ENCODE results near the gene DLGAP1.
A peak's percentile ranks its signal among the peaks of the same experiment; 100 is the strongest.
"Not testable (repeated sequence)": the region's sequence is repeated elsewhere in the genome, so short reads cannot be mapped to it uniquely, and the experiment has no call there.

Gene DLGAP1

DNA sequence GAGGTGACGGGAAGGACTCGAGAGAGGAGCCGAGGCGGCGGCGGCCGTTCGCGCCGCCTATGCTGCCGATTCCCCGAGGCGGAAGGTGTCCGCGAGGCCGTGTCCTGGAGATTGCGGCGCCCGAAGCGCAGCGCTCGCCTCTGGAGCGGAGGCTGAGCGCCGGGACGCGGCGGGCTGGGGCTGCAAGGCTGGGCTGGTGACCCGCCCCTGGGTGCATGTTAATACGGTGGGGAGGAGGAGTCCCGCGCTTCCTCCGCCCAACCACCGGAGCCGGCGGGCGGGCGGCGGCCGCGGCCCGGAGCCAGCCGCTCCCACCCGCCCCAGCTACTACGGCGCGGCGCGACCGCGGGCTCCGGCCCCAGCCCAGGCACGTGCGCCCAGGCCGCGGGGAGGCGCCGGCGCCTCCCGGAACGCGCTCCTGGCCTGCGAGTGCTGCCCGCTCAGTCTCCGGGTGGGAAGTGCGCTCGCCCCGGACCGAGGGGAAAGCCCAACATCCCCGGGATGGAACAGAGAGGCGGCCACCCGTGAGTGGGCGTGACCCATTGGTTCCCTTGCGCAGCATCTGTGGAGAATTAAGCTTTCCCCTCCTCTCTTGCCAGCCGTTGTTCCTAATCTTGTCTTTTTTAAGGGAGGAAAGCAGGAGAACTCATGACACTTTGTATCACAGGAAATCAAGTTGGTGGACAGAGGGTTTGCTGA lies at the start of gene DLGAP1:
TSS of gene DLGAP1 (minus strand) at position 195 of the 699 bp plus-strand sequence.
- DNase-seq (no peak), ATAC-seq (replicated peaks) (peak in 1 of 2 donors; percentile 42)
- Mint-ChIP-seq H3K36me3 (peaks cover 6 to 10% of the 10 kb centered on the region in 2 donors), H3K4me1 (peaks cover 5 to 8% of the 10 kb centered on the region in 2 donors), H3K27ac (peak within 1 kb of the TSS; percentile 42), H3K4me3 (peak within 1 kb of the TSS in 1 of 2 donors; percentile 65), H3K9me3 (peaks cover 12 to 13% of the 10 kb centered on the region in 2 donors), H3K27me3 (peaks cover 27 to 35% of the 10 kb centered on the region in 2 donors)

DNA sequence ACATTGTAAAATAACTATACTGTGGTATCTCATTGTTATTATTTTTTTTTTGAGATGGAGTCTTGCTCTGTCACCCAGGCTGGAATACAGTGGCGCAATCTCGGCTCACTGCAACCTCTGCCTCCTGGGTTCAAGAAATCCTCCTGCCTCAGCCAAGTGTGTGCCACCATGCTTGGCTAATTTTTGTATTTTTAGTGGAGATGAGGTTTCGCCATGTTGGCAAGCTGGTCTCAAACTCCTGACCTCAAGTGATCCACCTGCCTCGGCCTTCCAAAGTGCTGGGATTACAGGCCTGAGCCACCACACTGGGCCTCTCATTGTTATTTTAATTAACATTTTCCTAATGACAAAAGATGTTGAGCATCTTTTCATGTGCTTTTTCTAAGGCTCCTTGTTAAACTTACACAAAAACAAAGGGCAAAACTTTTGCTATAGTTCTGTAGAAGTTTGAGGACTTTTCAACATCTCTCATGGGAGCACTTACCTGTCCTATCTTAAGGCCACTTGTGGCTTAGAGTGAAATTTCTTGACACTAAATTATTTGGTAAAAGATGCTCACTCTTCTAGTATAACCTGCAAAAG lies 39.7 kb upstream of the DLGAP1 start:
- H3K4me3 Mint-ChIP-seq; H3K9me3 Mint-ChIP-seq; H3K27ac Mint-ChIP-seq; H3K4me1 Mint-ChIP-seq; ATAC-seq (replicated peaks); H3K27me3 Mint-ChIP-seq; H3K36me3 Mint-ChIP-seq; DNase-seq: not testable (repeated sequence)

DNA sequence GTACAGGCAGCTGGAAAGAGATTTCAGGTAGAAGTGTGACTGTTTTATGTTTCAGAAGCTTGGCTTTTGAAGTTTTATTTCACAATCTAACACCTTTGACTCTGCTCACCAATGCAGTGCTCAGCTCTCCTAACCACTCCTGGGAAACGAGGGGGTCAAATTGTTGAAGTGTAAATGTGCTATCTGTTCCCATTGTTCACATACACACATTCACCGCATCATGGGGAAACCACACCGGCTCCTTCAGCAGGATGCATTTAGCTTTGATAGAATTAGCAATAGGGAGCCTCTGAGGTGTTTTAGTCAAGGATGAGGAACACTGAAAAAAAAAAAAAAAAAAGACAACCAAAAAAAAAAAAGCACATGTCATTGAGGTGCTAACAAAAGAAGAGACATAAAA lies 13.4 kb upstream of the DLGAP1 start:
- no peak for ATAC-seq (replicated peaks)
- Mint-ChIP-seq H3K4me1 (no peaks in the 10 kb centered on the region), H3K27ac (no peak overlapping the region)

DNA sequence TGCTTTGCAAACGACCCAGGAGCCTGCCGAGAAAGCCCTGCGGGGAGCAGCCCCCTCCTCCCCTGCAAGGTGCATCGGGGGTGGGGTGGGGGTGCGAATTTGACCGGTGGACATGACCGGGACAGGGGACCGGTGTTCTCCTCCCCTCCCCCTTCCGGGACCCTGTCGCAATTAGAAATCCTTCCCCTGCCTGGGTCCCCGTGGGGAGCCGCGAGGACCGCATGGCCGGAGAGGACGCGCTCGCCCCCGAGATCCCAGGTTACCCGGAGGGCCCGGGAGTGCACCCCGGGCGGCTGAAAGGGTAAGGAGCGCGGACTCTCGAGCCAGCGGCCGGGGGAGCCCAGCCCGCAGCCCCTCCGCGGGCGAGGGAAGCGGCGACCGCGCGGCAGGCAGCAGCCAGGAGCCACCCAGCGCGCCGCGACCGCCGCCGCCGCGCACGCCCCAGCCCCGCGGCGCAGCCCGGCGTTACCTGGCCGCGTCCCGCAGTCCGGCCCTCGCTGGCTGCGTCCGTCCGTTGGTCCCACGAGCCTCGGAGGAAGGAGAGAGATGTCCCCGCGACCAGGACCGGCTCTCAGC lies 482 bp downstream of the DLGAP1 start:
- DNase-seq (no peak), ATAC-seq (replicated peaks) (no peak)
- Mint-ChIP-seq H3K4me3 (no peak overlapping the region), H3K27me3 (peaks cover 27 to 39% of the 10 kb centered on the region in 2 donors), H3K9me3 (peaks cover 7 to 8% of the 10 kb centered on the region in 2 donors), H3K4me1 (peaks cover 5 to 8% of the 10 kb centered on the region in 2 donors), H3K36me3 (peaks cover 6 to 10% of the 10 kb centered on the region in 2 donors), H3K27ac (no peak overlapping the region)

More for the DNA sequence above, 13.4 kb upstream of the DLGAP1 start:
- Mint-ChIP-seq H3K9me3 (peaks cover 0 to 3% of the 10 kb centered on the region in 2 donors), H3K4me3 (no peak overlapping the region), H3K36me3 (no peaks in the 10 kb centered on the region), H3K27me3 (no peaks in the 10 kb centered on the region)
- no peak for DNase-seq

DNA sequence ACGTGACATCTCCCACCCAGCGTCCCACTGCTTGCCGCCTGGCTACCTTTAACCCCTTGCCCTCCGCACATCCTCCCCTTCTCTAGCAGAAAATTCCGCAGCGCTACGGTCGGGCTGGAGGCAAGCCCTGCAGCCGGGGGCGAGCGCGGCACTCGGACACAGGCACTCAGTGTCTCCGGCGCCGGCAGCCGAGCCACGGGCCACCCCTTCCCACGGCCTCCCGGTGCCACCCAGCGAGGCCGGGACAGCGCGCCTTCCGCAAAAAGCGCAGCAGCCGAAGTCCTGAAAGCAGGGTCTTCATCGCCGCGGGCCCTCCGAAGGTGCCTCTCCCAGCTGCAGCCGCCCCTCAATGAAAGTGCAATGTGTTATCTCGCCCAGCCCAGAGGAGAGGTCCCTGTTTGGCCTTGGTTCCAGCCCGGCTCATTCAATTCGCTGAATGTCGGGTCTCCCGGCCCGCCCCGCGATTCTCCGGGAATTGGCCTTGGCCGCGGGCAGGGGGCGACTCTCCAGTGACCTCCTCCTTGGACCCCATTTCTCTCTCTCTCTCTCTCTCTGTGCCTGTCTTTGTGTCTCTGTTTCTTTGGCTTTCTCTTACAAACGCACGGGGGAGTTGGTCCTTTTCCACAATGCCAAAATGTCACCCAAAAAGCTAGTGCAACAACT lies 1.1 kb downstream of the DLGAP1 start:
- ATAC-seq (replicated peaks) (no peak), DNase-seq (no peak)
- H3K4me1 Mint-ChIP-seq: peaks cover 5 to 8% of the 10 kb centered on the region in 2 donors
- peaks cover 4 to 5% of the 10 kb centered on the region in 2 donors for H3K9me3 Mint-ChIP-seq
- H3K36me3 Mint-ChIP-seq: peaks cover 6 to 10% of the 10 kb centered on the region in 2 donors
- H3K27me3 Mint-ChIP-seq: peaks cover 27 to 39% of the 10 kb centered on the region in 2 donors
- no peak overlapping the region for H3K4me3 Mint-ChIP-seq
- no peak overlapping the region for H3K27ac Mint-ChIP-seq

DNA sequence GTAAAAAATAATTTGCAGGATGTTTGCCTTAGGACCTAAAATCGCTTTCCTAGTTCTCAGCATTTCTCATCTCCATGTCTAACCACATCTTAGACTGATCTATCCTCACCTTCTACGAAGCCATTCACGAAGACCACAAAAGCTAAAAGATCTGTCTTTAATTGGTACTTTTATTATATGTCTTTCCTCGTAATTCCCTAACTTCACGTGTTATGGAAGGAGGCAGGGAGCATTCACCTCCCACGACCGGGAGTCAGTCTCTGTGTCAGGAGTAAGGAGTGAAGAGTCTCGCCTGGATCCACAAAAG lies 1.6 kb downstream of the DLGAP1 start:
- DNase-seq (no peak), ATAC-seq (replicated peaks) (no peak)
- Mint-ChIP-seq H3K36me3 (peaks cover 3 to 10% of the 10 kb centered on the region in 2 donors), H3K27ac (no peak overlapping the region), H3K9me3 (peaks cover 0 to 1% of the 10 kb centered on the region in 2 donors), H3K27me3 (peaks cover 27 to 39% of the 10 kb centered on the region in 2 donors), H3K4me1 (peaks cover 5 to 8% of the 10 kb centered on the region in 2 donors), H3K4me3 (no peak overlapping the region)

DNA sequence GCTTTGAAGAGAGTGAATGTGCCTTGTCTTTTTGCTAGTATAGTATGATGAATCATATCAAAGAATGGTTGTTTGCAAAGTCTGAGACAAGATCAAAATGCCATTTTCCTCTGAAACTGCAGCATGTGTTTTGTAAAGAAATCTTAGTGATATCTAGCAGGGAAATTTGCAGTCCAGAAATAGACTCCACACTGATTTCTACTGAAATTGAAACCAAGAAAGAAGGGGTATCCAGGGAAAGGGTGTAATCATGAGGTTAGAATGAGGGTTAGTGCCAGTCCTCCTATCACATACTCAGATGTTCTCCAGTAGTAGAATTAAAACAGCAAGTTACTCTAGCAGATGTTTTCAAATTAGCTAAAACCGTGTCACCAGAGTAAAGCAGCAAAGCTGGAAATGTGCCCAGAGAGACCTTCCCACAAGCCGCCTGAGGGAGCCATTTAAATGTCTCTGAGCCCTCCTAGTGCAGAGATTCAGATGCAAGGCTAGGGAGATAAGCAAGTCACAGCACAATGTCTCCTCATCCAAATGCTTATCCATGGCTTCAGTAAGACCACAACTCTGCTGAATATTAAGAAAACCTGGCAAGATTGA lies 4.9 kb downstream of the DLGAP1 start:
- ATAC-seq (replicated peaks) (no peak), DNase-seq (no peak)
- Mint-ChIP-seq H3K4me3 (no peak overlapping the region), H3K36me3 (peaks cover 0 to 4% of the 10 kb centered on the region in 2 donors), H3K4me1 (peaks cover 0 to 2% of the 10 kb centered on the region in 2 donors), H3K27me3 (peaks cover 16 to 31% of the 10 kb centered on the region in 2 donors), H3K9me3 (peaks cover 0 to 4% of the 10 kb centered on the region in 2 donors), H3K27ac (no peak overlapping the region)

DNA sequence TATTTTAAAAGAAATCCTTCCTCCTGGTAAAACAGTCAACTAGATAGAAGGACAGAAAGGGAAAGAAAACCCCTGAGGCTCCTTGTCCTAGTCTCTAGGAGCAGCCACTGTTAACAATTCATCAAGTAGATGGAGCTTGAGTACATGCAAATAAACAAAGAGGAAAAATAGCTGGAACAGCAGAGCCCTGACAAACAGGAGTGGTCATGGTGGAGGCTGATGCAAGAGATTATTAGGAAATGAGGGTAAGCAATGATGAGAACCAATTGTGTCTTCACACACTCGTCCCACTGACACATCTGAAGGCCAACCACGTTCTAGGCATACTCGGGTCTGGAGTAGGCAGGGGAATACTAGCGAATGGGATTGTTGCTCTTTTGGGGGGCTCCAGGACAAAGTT lies 9.2 kb downstream of the DLGAP1 start:
- Mint-ChIP-seq H3K4me1 (no peaks in the 10 kb centered on the region), H3K4me3 (no peak overlapping the region), H3K36me3 (no peaks in the 10 kb centered on the region), H3K27ac (no peak overlapping the region), H3K27me3 (peaks cover 0 to 11% of the 10 kb centered on the region in 2 donors), H3K9me3 (peaks cover 0 to 4% of the 10 kb centered on the region in 2 donors)
- ATAC-seq (replicated peaks) (no peak), DNase-seq (no peak)

DNA sequence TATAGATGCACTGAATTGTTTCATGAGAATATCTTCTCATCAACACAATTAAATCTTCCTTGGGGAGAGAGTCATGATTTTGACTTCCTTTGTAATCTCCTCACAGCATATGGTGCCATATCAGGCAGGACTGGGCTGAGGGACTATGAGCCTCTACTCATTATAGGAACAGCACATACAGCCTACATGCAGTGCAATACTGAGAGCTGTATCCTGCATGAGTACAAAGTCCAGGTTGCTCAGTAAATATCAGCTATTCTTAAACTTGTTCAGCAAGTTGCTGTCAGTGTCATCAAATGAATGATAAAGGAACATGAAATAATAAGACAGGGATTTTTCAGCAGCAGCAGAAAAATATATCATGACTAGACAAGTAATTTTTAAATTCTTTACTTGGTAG lies 10.8 kb downstream of the DLGAP1 start:
- no peak for DNase-seq
- no peak overlapping the region for H3K27ac Mint-ChIP-seq
- no peaks in the 10 kb centered on the region for H3K4me1 Mint-ChIP-seq
- no peaks in the 10 kb centered on the region for H3K36me3 Mint-ChIP-seq
- H3K4me3 Mint-ChIP-seq: no peak overlapping the region
- peaks cover 0 to 4% of the 10 kb centered on the region in 2 donors for H3K9me3 Mint-ChIP-seq
- ATAC-seq (replicated peaks): no peak
- H3K27me3 Mint-ChIP-seq: no peaks in the 10 kb centered on the region

DNA sequence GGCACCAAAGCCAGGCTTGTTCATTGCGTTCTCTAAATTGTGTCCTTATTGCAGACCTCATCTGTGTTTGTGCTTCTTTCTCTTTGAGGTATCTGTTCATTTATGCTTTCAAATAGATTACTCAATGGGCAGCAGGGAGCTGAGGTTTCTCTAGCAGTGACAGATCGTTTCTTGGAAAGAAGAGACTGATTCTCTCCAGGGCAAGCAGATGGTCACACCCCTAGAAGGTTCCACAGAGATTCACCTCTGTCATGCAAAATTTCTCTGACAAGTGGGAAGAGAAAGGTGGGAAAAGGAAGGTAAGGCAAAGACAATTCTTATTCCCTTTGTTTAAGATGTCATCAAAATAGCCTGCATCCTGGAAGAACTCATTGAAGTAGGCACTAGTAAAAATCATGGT lies 14.0 kb downstream of the DLGAP1 start:
- Mint-ChIP-seq H3K36me3 (no peaks in the 10 kb centered on the region), H3K27ac (no peak overlapping the region), H3K4me1 (no peaks in the 10 kb centered on the region), H3K4me3 (no peak overlapping the region), H3K9me3 (no peaks in the 10 kb centered on the region), H3K27me3 (no peaks in the 10 kb centered on the region)
- no peak for DNase-seq
- ATAC-seq (replicated peaks): no peak

DNA sequence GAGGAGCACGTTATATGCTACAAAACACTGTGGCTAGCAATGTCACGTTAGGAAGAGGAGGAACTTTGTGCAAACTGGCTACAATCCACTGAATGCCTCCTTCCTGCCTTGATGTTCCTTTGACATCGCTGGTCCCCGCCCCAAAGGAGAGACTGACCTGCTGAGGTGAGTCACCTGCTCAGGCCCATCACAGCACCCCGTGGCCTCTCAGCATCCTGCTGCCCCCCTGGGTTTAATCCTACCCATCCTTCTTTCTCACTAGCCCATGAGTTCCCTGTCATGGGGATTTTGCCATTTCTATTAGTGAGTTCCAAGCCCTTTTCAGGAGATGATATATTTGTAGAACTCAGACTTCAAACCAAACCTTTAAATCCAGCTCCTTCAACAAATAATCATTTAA lies 16.2 kb downstream of the DLGAP1 start:
- Mint-ChIP-seq H3K9me3 (no peaks in the 10 kb centered on the region), H3K4me1 (no peaks in the 10 kb centered on the region), H3K4me3 (no peak overlapping the region), H3K27me3 (no peaks in the 10 kb centered on the region), H3K36me3 (no peaks in the 10 kb centered on the region), H3K27ac (no peak overlapping the region)
- ATAC-seq (replicated peaks): no peak
- no peak for DNase-seq

DNA sequence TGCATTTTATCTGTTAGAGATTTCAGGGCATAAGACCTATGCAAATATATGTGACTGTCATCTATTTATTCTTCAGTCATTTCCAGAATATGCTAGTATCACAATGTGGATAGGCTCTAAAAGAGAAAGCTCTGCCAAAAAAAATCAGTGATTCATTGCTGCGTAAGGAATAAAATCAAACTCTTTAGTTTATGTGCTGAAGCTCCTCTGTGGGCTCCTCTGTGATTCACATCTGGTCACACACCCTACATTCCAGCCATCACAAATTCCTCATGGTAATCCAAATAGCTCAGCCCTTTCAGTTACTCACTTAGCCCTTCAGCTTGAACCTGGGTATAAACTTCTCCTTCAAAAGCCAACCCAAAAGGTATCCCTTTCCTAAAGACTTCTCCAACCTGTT lies 21.4 kb downstream of the DLGAP1 start:
- peaks cover 1 to 3% of the 10 kb centered on the region in 2 donors for H3K9me3 Mint-ChIP-seq
- H3K4me1 Mint-ChIP-seq: no peaks in the 10 kb centered on the region
- H3K36me3 Mint-ChIP-seq: no peaks in the 10 kb centered on the region
- H3K27ac Mint-ChIP-seq: no peak overlapping the region
- H3K4me3 Mint-ChIP-seq: no peak overlapping the region
- no peaks in the 10 kb centered on the region for H3K27me3 Mint-ChIP-seq
- ATAC-seq (replicated peaks): no peak
- DNase-seq: no peak

DNA sequence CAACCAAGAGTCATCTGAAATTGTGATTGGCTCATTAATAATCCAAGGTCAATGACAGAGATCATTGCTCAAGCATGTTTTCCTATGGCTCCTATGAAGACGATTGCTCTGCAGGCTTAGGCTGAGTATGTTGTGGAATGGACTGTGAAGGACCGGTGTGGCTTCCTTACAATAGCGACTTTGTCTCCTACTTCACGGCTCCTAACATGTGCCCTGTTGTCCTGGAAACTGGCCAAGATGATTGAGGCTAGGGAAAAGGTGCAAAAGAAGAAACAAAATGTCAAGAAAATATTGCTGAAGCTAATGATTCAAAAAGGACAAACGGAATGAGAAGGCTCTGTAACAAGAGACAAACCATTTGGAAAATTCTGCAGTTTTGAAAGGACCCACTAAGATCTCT lies 24.3 kb downstream of the DLGAP1 start:
- peaks cover 1 to 3% of the 10 kb centered on the region in 2 donors for H3K9me3 Mint-ChIP-seq
- H3K4me3 Mint-ChIP-seq: no peak overlapping the region
- DNase-seq (no peak), ATAC-seq (replicated peaks) (no peak)
- H3K36me3 Mint-ChIP-seq: no peaks in the 10 kb centered on the region
- no peak overlapping the region for H3K27ac Mint-ChIP-seq
- H3K27me3 Mint-ChIP-seq: no peaks in the 10 kb centered on the region
- H3K4me1 Mint-ChIP-seq: no peaks in the 10 kb centered on the region

DNA sequence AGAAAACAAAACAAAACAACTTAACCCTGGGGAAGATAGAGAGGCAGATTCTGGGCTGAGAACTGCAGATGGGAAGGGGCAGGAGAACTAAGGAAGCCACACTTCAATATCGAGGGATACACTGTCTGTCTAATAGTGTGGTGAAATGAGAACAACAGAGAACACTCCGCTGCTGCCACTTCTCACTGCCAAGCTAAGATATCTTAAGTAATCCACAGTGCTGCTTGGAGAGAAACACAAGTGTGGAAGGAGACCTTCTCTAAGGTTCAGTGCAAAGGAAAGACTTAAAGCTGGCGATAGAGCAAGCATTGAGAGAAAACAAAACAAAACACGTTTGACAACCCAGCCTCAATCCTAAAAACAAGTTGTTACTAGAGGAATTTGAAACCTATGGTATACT lies 37.4 kb downstream of the DLGAP1 start:
- Mint-ChIP-seq H3K27ac (no peak overlapping the region), H3K36me3 (no peaks in the 10 kb centered on the region), H3K4me3 (no peak overlapping the region), H3K9me3 (peaks cover 6 to 8% of the 10 kb centered on the region in 2 donors), H3K4me1 (no peaks in the 10 kb centered on the region), H3K27me3 (no peaks in the 10 kb centered on the region)
- ATAC-seq (replicated peaks) (no peak), DNase-seq (no peak)

Measured in stimulated activated naive B cell treated with anti-CD40 and anti-IgM and Interleukin-4, amounts not matched to agents 10 μg/mL and 1 μg/mL and 100 μg/mL, for 72 hours (primary cell).